GM23338 (cell line): Measurements from ENCODE around the gene CCDC57. TPM values are rescaled to one million over a fixed set of nuclear protein-coding genes. Genes with fewer than 3 reads are reported as not detected.

Source experiments
- ATAC-seq: fragments of 200-7000 bp; cut with Tn5 transposase; 3 replicates; pipeline ENCODE4 v1.9.1; 2020
- DNase-seq: peaks from one replicate; pipeline ENCODE4 v3.0.0-alpha.2; 2015; ENCODE audit warnings: low spot score
- H2AFZ ChIP-seq: fragments of 200-600 bp; sonication (generic); 2 replicates; pipeline ENCODE4 v1.8.0; 2016; ENCODE audit warnings: antibody characterized with exemption, mild to moderate bottlenecking, moderate library complexity
- H3F3A ChIP-seq: fragments of 200-600 bp; sonication (generic); replicated peaks from 2 replicates; pipeline ENCODE4 v1.8.0; 2017; ENCODE audit warnings: antibody characterized with exemption, mixed run types, low read depth
- H3K27ac ChIP-seq: fragments of 200-600 bp; sonication (generic); 2 replicates; pipeline ENCODE4 v1.6.1; 2016; ENCODE audit warnings: low read depth
- H3K27me3 ChIP-seq: fragments of 200-600 bp; sonication (generic); 2 replicates; pipeline ENCODE4 v1.8.0; 2016; ENCODE audit warnings: mild to moderate bottlenecking, mixed run types, moderate library complexity; ENCODE audit not compliant: insufficient read depth
- H3K36me3 ChIP-seq: fragments of 200-600 bp; sonication (generic); 2 replicates; pipeline ENCODE4 v1.8.0; 2016; ENCODE audit warnings: mild to moderate bottlenecking; ENCODE audit not compliant: insufficient read depth
- H3K4me1 ChIP-seq: fragments of 200-600 bp; sonication (generic); 2 replicates; pipeline ENCODE4 v1.8.0; 2016; ENCODE audit warnings: mild to moderate bottlenecking, moderate library complexity; ENCODE audit not compliant: insufficient read depth
- H3K4me2 ChIP-seq: fragments of 200-600 bp; sonication (generic); 2 replicates; pipeline ENCODE4 v1.7.1; 2017; ENCODE audit warnings: mixed run types
- H3K4me3 ChIP-seq: fragments of 200-600 bp; sonication (generic); 2 replicates; pipeline ENCODE4 v1.6.1; 2016; ENCODE audit warnings: mixed run types
- H3K79me2 ChIP-seq: fragments of 200-600 bp; sonication (generic); replicated peaks from 2 replicates; pipeline ENCODE4 v1.8.0; 2017; ENCODE audit warnings: mild to moderate bottlenecking; ENCODE audit not compliant: insufficient read depth
- H3K9me2 ChIP-seq: fragments of 200-600 bp; sonication (generic); 2 replicates; pipeline ENCODE4 v1.8.0; 2017; ENCODE audit not compliant: insufficient read depth
- H4K20me1 ChIP-seq: fragments of 200-600 bp; sonication (generic); replicated peaks from 2 replicates; pipeline ENCODE4 v1.8.0; 2017; ENCODE audit warnings: mild to moderate bottlenecking; ENCODE audit not compliant: insufficient read depth
- H3K27ac Mint-ChIP-seq: 2 replicates; pipeline ENCODE4 v1.8.0; 2020; ENCODE audit warnings: inconsistent platforms, mild to moderate bottlenecking, moderate library complexity, mixed read lengths
- H3K27me3 Mint-ChIP-seq: 3 replicates; pipeline ENCODE4 v1.8.0; 2022; ENCODE audit warnings: low read depth, mild to moderate bottlenecking, moderate library complexity, mixed read lengths, inconsistent platforms; ENCODE audit not compliant: insufficient read depth, poor library complexity
- H3K36me3 Mint-ChIP-seq: 3 replicates; pipeline ENCODE4 v1.8.0; 2021; ENCODE audit warnings: low read depth, mild to moderate bottlenecking, inconsistent platforms, moderate library complexity, mixed read lengths
- H3K4me1 Mint-ChIP-seq: 3 replicates; pipeline ENCODE4 v1.8.0; 2020; ENCODE audit warnings: mild to moderate bottlenecking, inconsistent platforms, mixed read lengths
- H3K4me3 Mint-ChIP-seq: 3 replicates; pipeline ENCODE4 v1.8.0; 2021; ENCODE audit warnings: moderate library complexity, mild to moderate bottlenecking, inconsistent platforms, mixed read lengths
- H3K9me3 Mint-ChIP-seq: 3 replicates; pipeline ENCODE4 v1.8.0; 2020; ENCODE audit warnings: moderate library complexity, mild to moderate bottlenecking, inconsistent platforms, mixed read lengths
- CREB1 ChIP-seq: fragments of 250-450 bp; sonication (Bioruptor Pico); IDR thresholded peaks from 2 replicates; pipeline ENCODE4 v1.5.0; 2020; ENCODE audit warnings: low read depth, mild to moderate bottlenecking, moderate library complexity
- CTCF ChIP-seq, 2 experiments: fragments of 200-600 bp in 1 of 2; sonication (generic) in 1 of 2; conservative IDR thresholded peaks; 2 replicates each; pipeline versions ENCODE4 v1.5.1 to v1.6.1; 2016 to 2017; ENCODE audit warnings: antibody characterized with exemption in 2 of 2, low read depth in 2 of 2, mild to moderate bottlenecking in 2 of 2, moderate library complexity in 1 of 2
- ETS1 ChIP-seq: IDR thresholded peaks from 2 replicates; pipeline ENCODE4 v1.6.1; 2016; ENCODE audit warnings: antibody characterized with exemption
- EZH2 ChIP-seq: fragments of 200-600 bp; sonication (generic); IDR thresholded peaks from one replicate; pipeline ENCODE4 v1.8.0; 2017; ENCODE audit warnings: antibody characterized with exemption, mild to moderate bottlenecking, low read depth; ENCODE audit not compliant: unreplicated experiment
- EZH2phosphoT487 ChIP-seq: fragments of 200-600 bp; sonication (generic); IDR thresholded peaks from one replicate; pipeline ENCODE4 v1.8.1; 2018; ENCODE audit warnings: antibody characterized with exemption; ENCODE audit not compliant: unreplicated experiment
- JUNB ChIP-seq: IDR thresholded peaks from one replicate; pipeline ENCODE4 v1.6.1; 2016; ENCODE audit warnings: antibody characterized with exemption; ENCODE audit not compliant: unreplicated experiment
- NANOG ChIP-seq: IDR thresholded peaks from 2 replicates; pipeline ENCODE4 v1.6.1; 2016; ENCODE audit warnings: antibody characterized with exemption, borderline replicate concordance
- POLR2AphosphoS5 ChIP-seq: IDR thresholded peaks from 2 replicates; pipeline ENCODE4 v1.6.1; 2016; ENCODE audit warnings: antibody characterized with exemption, low read depth
- REST ChIP-seq: IDR thresholded peaks from one replicate; pipeline ENCODE4 v1.6.1; 2018; ENCODE audit warnings: antibody characterized with exemption; ENCODE audit not compliant: unreplicated experiment
- STAT1 ChIP-seq: IDR thresholded peaks from one replicate; pipeline ENCODE4 v1.6.1; 2016; ENCODE audit warnings: antibody characterized with exemption; ENCODE audit not compliant: unreplicated experiment
- ZNF114 ChIP-seq: fragments of 250-450 bp; sonication (Bioruptor Pico); IDR thresholded peaks from 2 replicates; pipeline ENCODE4 v1.5.0; 2020; ENCODE audit warnings: mild to moderate bottlenecking, moderate library complexity
- ZNF331 ChIP-seq: fragments of 250-450 bp; sonication (Bioruptor Pico); IDR thresholded peaks from 2 replicates; pipeline ENCODE4 v1.5.0; 2020; ENCODE audit warnings: low read depth, mild to moderate bottlenecking, moderate library complexity
- ZNF462 ChIP-seq: fragments of 250-450 bp; sonication (Bioruptor Pico); IDR thresholded peaks from 2 replicates; pipeline ENCODE4 v1.5.0; 2020; ENCODE audit warnings: mild to moderate bottlenecking, moderate library complexity
- polyA plus RNA-seq: library from polyadenylated mRNA; unstranded; fragments of >200 nt; fragmentation: Nextera tagmentation; extraction: Ambion mirVana; gene quantifications from 2 replicates; pipeline ENCODE4 v1.2.1, GENCODE V29; 2016
- total RNA-seq: library from RNA; depleted of rRNA; stranded (reverse); fragments of >200 nt; shearing (Covaris generic); gene quantifications from 2 replicates; pipeline ENCODE4 v1.2.3, GENCODE V29; 2014

CCDC57 gene
- total and polyA plus RNA-seq, 2 experiments from 2014 or later: 7.0 to 16.3 TPM

- H3K36me3 ChIP-seq: no peaks in the 10 kb centered on the region
- no peaks in the 10 kb centered on the region for H4K20me1 ChIP-seq
- Mint-ChIP-seq H3K4me3 (no peak overlapping the region), H3K9me3 (no peaks in the 10 kb centered on the region), H3K36me3 (no peaks in the 10 kb centered on the region), H3K27me3 (peaks cover 4% of the 10 kb centered on the region), H3K27ac (no peak overlapping the region), H3K4me1 (peaks cover 3% of the 10 kb centered on the region; the same call in 1 of the 3 replicates)
- H3K9me2 ChIP-seq: no peaks in the 10 kb centered on the region
- H3K27ac ChIP-seq: no peak overlapping the region
- DNase-seq (no peak), ATAC-seq (no peak)
- H3F3A ChIP-seq: no peaks in the 10 kb centered on the region
- H3K27me3 ChIP-seq: no peaks in the 10 kb centered on the region
- TF ChIP-seq ZNF462 (CRISPR knock-in tag): no peak
- no peak for TF ChIP-seq ZNF114 (CRISPR knock-in tag)
- no peak for TF ChIP-seq EZH2
- TF ChIP-seq STAT1: no peak
- TF ChIP-seq ETS1: no peak
- no peak for TF ChIP-seq ZNF331 (CRISPR knock-in tag)
- TF ChIP-seq REST: no peak
- TF ChIP-seq EZH2phosphoT487: no peak
- TF ChIP-seq NANOG: no peak
- no peak for TF ChIP-seq POLR2AphosphoS5
- TF ChIP-seq CREB1 (CRISPR knock-in tag): no peak
- no peak for TF ChIP-seq CTCF (conservative IDR thresholded peaks at IDR 0.05; ENCODE audit: low read depth in 2 of 2)
- TF ChIP-seq JUNB: no peak
- no peak overlapping the region for H3K4me2 ChIP-seq
- H3K4me1 ChIP-seq: no peaks in the 10 kb centered on the region
- H2AFZ ChIP-seq: no peak overlapping the region
- no peaks in the 10 kb centered on the region for H3K79me2 ChIP-seq
- H3K4me3 ChIP-seq: no peak overlapping the region
These were observed 8.7 kb downstream of the CCDC57 start for GRCh38 chr17:82203920-82204319.
